Keratinocyte (primary cell): Measurements from ENCODE around the gene RAMACL. TPM values are rescaled to one million over a fixed set of nuclear protein-coding genes. Genes with fewer than 3 reads are reported as not detected.

ENCODE experiments used
- DNase-seq: peaks from one replicate; pipeline ENCODE4 v3.0.0-alpha.2; 2011; ENCODE audit warnings: low read depth, missing footprints, low spot score
- FAIRE-seq: peaks from 2 replicates; lab custom pipeline; 2011; peaks lifted over from hg19 to GRCh38; lab: Jason Lieb, UNC
- H2AFZ ChIP-seq: 2 replicates; pipeline ENCODE4 v1.6.0; 2012; ENCODE audit warnings: low read length, control low read depth, inconsistent platforms; ENCODE audit not compliant: control insufficient read depth
- H3K27ac ChIP-seq: 2 replicates; pipeline ENCODE4 v1.5.1; 2011; ENCODE audit warnings: low read length; ENCODE audit not compliant: control insufficient read depth, insufficient read depth
- H3K27me3 ChIP-seq: 3 replicates; pipeline ENCODE4 v1.6.0; 2011; ENCODE audit warnings: low read length; ENCODE audit not compliant: control insufficient read depth, insufficient read depth; ENCODE audit errors: extremely low read depth
- H3K36me3 ChIP-seq, 2 experiments: 2 replicates in 1 of 2; 3 replicates in 1 of 2; pipeline ENCODE4 v1.5.1; 2011; ENCODE audit warnings: low read length in 2 of 2, mild to moderate bottlenecking in 1 of 2; ENCODE audit not compliant: control insufficient read depth in 2 of 2, insufficient read depth in 2 of 2; ENCODE audit errors: extremely low read depth in 1 of 2
- H3K4me1 ChIP-seq: 3 replicates; pipeline ENCODE4 v1.5.1; 2011; ENCODE audit warnings: low read length; ENCODE audit not compliant: control insufficient read depth, insufficient read depth; ENCODE audit errors: extremely low read depth
- H3K4me2 ChIP-seq: 3 replicates; pipeline ENCODE4 v1.6.0; 2011; ENCODE audit warnings: low read depth, low read length; ENCODE audit not compliant: control insufficient read depth, insufficient read depth; ENCODE audit errors: extremely low read depth
- H3K4me3 ChIP-seq, 3 experiments: fragments of 200-600 bp in 1 of 3; sonication (generic) in 1 of 3; 2 replicates in 2 of 3; 3 replicates in 1 of 3; pipeline ENCODE4 v1.5.1; 2011 to 2016; ENCODE audit warnings: low read length in 3 of 3, mild to moderate bottlenecking in 3 of 3, control low read depth in 2 of 3, inconsistent platforms in 1 of 3, low read depth in 1 of 3, mixed read lengths in 1 of 3, mixed run types in 1 of 3, moderate library complexity in 1 of 3; ENCODE audit not compliant: control insufficient read depth in 2 of 3, insufficient read depth in 2 of 3; ENCODE audit errors: extremely low read depth in 1 of 3
- H3K79me2 ChIP-seq: 2 replicates; pipeline ENCODE4 v1.6.0; 2012; ENCODE audit warnings: low read length; ENCODE audit not compliant: control insufficient read depth, insufficient read depth
- H3K9ac ChIP-seq: 3 replicates; pipeline ENCODE4 v1.6.0; 2011; ENCODE audit warnings: low read length; ENCODE audit not compliant: control insufficient read depth, insufficient read depth; ENCODE audit errors: extremely low read depth
- H3K9me1 ChIP-seq: 3 replicates; pipeline ENCODE4 v1.6.0; 2011; ENCODE audit warnings: low read length; ENCODE audit not compliant: control insufficient read depth, insufficient read depth; ENCODE audit errors: extremely low read depth
- H3K9me3 ChIP-seq: 2 replicates; pipeline ENCODE4 v1.5.1; 2012; ENCODE audit warnings: low read depth, low read length; ENCODE audit not compliant: control insufficient read depth
- H4K20me1 ChIP-seq: 3 replicates; pipeline ENCODE4 v1.6.0; 2011; ENCODE audit warnings: low read length; ENCODE audit not compliant: control insufficient read depth, insufficient read depth; ENCODE audit errors: extremely low read depth
- CTCF ChIP-seq, 3 experiments: IDR thresholded peaks in 1 of 3; conservative IDR thresholded peaks in 1 of 3; optimal IDR thresholded peaks in 1 of 3; 2 replicates in 2 of 3; 3 replicates in 1 of 3; pipeline versions ENCODE3 to v1.5.1; 2011; ENCODE audit warnings: low read length in 3 of 3, mild to moderate bottlenecking in 3 of 3, moderate library complexity in 2 of 3, control low read depth in 1 of 3, inconsistent platforms in 1 of 3; ENCODE audit not compliant: insufficient read depth in 2 of 3; ENCODE audit errors: extremely low read depth in 1 of 3
- EZH2 ChIP-seq: IDR thresholded peaks from one replicate; pipeline ENCODE4 v1.6.1; 2012; ENCODE audit warnings: inconsistent platforms, mild to moderate bottlenecking, low read length, moderate library complexity
- dilution Hi-C: fragments of 300-500 bp; cut with MboI; formaldehyde crosslinking; loops from one replicate; pipeline ENCODE4 v1.7.0; 2020; ENCODE audit warnings: low sequenced_read_pairs; ENCODE audit not compliant: extremely low pct_ligation_motif_present
- polyA plus RNA-seq, 5 experiments: library from polyadenylated mRNA; depleted of rRNA in 3 of 5; stranded (reverse) in 3 of 5; stranded (forward) in 1 of 5; unstranded in 1 of 5; fragments of >200 nt; gene quantifications; 1 replicate in 1 of 5; 2 replicates in 3 of 5; 3 replicates in 1 of 5; pipeline versions ENCODE4 v1.2.1 to v1.2.3, GENCODE V29; 2011 to 2012; ENCODE audit warnings: missing spikeins in 2 of 5, low read depth in 1 of 5, low replicate concordance in 1 of 5

The RAMACL gene
- polyA plus RNA-seq, 1 donor (not counting 4 experiments of a cell fraction or from before 2014, with no cell fraction given), result 5.3 TPM

GRCh38 chr6:166624275-166624674, 37.8 kb upstream of the RAMACL start:
- no peak overlapping the region for H3K27ac ChIP-seq
- no peak overlapping the region for H2AFZ ChIP-seq
- FAIRE-seq, result peak; percentile 58
- H3K9ac ChIP-seq, result no peak overlapping the region
- H3K27me3 ChIP-seq, result peaks cover 5% of the 10 kb centered on the region
- DNase-seq, result no peak
- no peak overlapping the region for H3K4me3 ChIP-seq
- no peaks in the 10 kb centered on the region for H3K9me3 ChIP-seq
- dilution Hi-C loops, result no loop called here
- no peaks in the 10 kb centered on the region for H4K20me1 ChIP-seq
- peak overlapping the region; percentile 8 for H3K4me2 ChIP-seq
- peaks cover 48% of the 10 kb centered on the region for H3K4me1 ChIP-seq
- TF ChIP-seq CTCF (optimal IDR thresholded peaks at IDR 0.05 in 1 of 3, IDR thresholded peaks at IDR 0.05 in 1 of 3, conservative IDR thresholded peaks at IDR 0.05 in 1 of 3; ENCODE audit: extremely low read depth in 1 of 3, insufficient read depth in 2 of 3, low read length in 3 of 3) (no peak), EZH2 (no peak)
- no peaks in the 10 kb centered on the region for H3K9me1 ChIP-seq
- H3K79me2 ChIP-seq, result no peaks in the 10 kb centered on the region
- H3K36me3 ChIP-seq, result no peaks in the 10 kb centered on the region

- Histone ChIP-seq H3K27ac (no peak overlapping the region), H3K4me1 (peaks cover 43% of the 10 kb centered on the region), H3K9me1 (no peaks in the 10 kb centered on the region), H3K36me3 (peaks cover 4 to 5% of the 10 kb centered on the region in 2 experiments), H3K27me3 (no peaks in the 10 kb centered on the region), H4K20me1 (no peaks in the 10 kb centered on the region), H2AFZ (no peak overlapping the region), H3K9me3 (no peaks in the 10 kb centered on the region), H3K9ac (no peak overlapping the region), H3K4me3 (no peak overlapping the region), H3K79me2 (no peaks in the 10 kb centered on the region), H3K4me2 (peak overlapping the region; percentile 3)
- no peak for FAIRE-seq
- DNase-seq, result no peak
- dilution Hi-C loops, result no loop called here
- no peak for TF ChIP-seq CTCF (optimal IDR thresholded peaks at IDR 0.05 in 1 of 3, IDR thresholded peaks at IDR 0.05 in 1 of 3, conservative IDR thresholded peaks at IDR 0.05 in 1 of 3; ENCODE audit: extremely low read depth in 1 of 3, insufficient read depth in 2 of 3, low read length in 3 of 3)
Measured at GRCh38 chr6:166623318-166623717, 36.8 kb upstream of the RAMACL start.
